Epithelial cell of esophagus (primary cell): Measurements from ENCODE around the gene ZFYVE9.
A peak's percentile ranks its signal among the peaks of the same experiment; 100 is the strongest.

ENCODE experiments used
- DNase-seq: peaks from one replicate; pipeline ENCODE4 v3.0.0; 2010; ENCODE audit warnings: low read depth
- H3K4me3 ChIP-seq: 2 replicates; pipeline ENCODE4 v1.5.1; 2011; ENCODE audit warnings: mild to moderate bottlenecking, low read length, control low read depth
- TF ChIP-seq, protein P1 (sequence below): IDR thresholded peaks from 2 replicates; pipeline ENCODE4 v1.5.1; 2011; ENCODE audit warnings: low read depth, mild to moderate bottlenecking, low read length, control low read depth, inconsistent platforms; ENCODE audit not compliant: insufficient read depth; ENCODE audit errors: missing control alignments

The ZFYVE9 gene

DNA sequence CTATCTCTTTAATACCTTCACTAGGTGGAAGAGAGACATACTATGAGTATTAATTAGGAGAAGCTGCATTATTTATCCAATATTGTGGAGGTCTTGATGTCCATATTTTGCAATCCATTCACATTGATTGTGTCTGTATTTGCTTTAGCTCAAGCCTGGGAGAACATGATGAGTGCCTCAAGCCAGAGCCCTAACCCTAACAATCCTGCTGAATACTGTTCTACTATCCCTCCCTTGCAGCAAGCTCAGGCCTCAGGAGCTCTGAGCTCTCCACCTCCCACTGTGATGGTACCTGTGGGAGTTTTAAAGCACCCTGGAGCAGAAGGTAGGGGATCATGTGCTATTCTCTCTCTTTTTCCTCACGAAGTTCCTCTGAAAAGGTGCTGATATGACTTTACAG is 124.6 kb downstream of the ZFYVE9 start:
- TF ChIP-seq, protein P1, sequence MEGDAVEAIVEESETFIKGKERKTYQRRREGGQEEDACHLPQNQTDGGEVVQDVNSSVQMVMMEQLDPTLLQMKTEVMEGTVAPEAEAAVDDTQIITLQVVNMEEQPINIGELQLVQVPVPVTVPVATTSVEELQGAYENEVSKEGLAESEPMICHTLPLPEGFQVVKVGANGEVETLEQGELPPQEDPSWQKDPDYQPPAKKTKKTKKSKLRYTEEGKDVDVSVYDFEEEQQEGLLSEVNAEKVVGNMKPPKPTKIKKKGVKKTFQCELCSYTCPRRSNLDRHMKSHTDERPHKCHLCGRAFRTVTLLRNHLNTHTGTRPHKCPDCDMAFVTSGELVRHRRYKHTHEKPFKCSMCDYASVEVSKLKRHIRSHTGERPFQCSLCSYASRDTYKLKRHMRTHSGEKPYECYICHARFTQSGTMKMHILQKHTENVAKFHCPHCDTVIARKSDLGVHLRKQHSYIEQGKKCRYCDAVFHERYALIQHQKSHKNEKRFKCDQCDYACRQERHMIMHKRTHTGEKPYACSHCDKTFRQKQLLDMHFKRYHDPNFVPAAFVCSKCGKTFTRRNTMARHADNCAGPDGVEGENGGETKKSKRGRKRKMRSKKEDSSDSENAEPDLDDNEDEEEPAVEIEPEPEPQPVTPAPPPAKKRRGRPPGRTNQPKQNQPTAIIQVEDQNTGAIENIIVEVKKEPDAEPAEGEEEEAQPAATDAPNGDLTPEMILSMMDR = no peak
- no peak overlapping the region for H3K4me3 ChIP-seq
- no peak for DNase-seq

DNA sequence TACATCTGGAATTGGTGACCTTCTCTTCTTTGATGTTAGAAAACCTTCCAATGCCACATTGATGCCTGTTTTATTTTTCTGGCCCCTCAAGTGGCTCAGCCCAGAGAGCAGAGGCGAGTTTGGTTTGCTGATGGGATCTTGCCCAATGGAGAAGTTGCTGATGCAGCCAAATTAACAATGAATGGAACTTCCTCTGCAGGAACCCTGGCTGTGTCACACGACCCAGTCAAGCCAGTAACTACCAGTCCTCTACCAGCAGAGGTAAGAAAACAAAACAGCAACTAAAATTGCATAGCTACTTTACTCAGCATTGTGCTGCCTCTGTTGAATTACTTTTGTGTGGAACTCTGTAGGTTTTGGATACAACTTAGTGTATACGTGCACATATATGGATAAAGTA is 126.5 kb downstream of the ZFYVE9 start:
- H3K4me3 ChIP-seq = no peak overlapping the region
- TF ChIP-seq, protein P1 = no peak
- peak; percentile 49 for DNase-seq

DNA sequence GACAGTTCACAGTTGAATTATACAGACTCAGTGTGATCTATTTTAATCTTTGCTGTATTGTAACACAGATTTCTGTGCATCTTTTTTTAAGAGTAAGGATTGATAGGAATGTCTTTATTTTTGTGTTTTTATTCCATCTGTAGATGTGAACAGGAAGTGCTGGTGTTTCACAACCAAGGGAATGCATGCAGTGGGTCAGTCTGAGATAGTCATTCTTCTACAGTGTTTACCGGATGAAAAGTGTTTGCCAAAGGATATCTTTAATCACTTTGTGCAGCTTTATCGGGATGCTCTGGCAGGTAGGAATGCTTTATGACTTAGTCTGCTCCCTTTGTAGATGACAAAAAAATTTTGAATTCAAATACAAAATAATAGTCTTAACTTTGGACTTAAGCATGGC is 139.6 kb downstream of the ZFYVE9 start:
- peak; percentile 8 for DNase-seq
- no peak overlapping the region for H3K4me3 ChIP-seq
- TF ChIP-seq, protein P1 = no peak

DNA sequence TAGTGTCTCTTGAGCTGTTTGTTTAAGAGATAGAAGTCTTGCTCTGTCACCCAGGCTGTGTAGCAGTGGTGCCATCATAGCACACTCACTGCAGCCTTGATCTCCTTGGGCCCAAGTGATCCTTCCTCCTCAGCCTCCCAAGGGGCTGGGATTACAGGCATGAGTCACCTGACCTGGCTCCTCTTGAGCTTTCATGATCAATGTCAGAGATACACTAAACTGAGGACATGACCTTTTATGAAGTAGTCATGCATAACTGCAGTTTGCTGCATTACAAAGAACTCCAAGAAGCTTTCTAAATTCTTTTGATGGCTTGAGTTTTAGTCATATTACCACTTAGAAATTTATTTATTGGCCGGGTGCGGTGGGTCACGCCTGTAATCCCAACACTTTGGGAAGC is 146.4 kb downstream of the ZFYVE9 start:
- DNase-seq = peak; percentile 11
- TF ChIP-seq, protein P1 = no peak
- H3K4me3 ChIP-seq = no peak overlapping the region

DNA sequence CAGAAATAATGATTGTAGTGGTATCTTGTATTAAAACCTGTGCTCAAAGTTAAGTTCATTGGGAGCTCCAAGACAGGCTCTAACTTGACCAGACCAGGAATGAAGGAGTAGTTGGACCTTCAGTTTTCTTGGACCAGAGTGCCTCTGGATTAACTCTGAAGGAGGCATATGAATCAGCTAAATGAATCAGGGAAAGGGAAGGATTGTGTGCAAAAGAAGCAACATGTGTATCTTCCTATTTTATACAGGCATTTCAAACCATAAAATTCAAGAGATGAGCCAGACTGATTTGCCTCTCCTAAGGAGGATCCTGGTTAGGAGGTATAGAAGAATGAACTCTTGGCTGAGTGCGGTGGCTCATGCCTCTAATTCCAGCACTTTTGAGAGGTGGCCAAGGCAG is 152.7 kb downstream of the ZFYVE9 start:
- no peak overlapping the region for H3K4me3 ChIP-seq
- TF ChIP-seq, protein P1 = no peak
- peak; percentile 75 for DNase-seq

- TF ChIP-seq, protein P1 = peak; percentile 82
- no peak overlapping the region for H3K4me3 ChIP-seq
- peak; percentile 73 for DNase-seq
Measured at GRCh38 chr1:52296345-52296744, 154.5 kb downstream of the ZFYVE9 start.

- TF ChIP-seq, protein P1 = no peak
- no peak for DNase-seq
- no peak overlapping the region for H3K4me3 ChIP-seq
Measured at GRCh38 chr1:52305417-52306226, 163.7 kb downstream of the ZFYVE9 start.
